PC-9 (cell line): Measurements from ENCODE around the gene GTF2IRD1. TPM values are rescaled to one million over a fixed set of nuclear protein-coding genes. Genes with fewer than 3 reads are reported as not detected.

Experiments used
- BruUV-seq: library from RNA; stranded (reverse); fragments of 400-500 nt; replicated peaks from 2 replicates; lab custom pipeline; 2021; lab: Mats Ljungman, UMichigan
- CTCF ChIA-PET: fragments of 300-600 bp; sonication (Branson Sonifier 250); formaldehyde crosslinking; loops from one replicate; lab custom pipeline; 2022; ENCODE audit warnings: antibody characterized with exemption; lab: Charles Lee
- POLR2A ChIA-PET: fragments of 300-600 bp; sonication (Branson Sonifier 250); formaldehyde crosslinking; loops from one replicate; lab custom pipeline; 2022; ENCODE audit warnings: antibody characterized with exemption; ENCODE audit not compliant: unreplicated experiment; lab: Charles Lee
- DNase-seq, 2 experiments: peaks; one replicate each; pipeline versions ENCODE4 v3.0.0 to v3.0.0-alpha.2; 2015 to 2022; ENCODE audit warnings: mixed read lengths in 1 of 2
- H2AFZ ChIP-seq: fragments of 200-600 bp; sonication (generic); 2 replicates; pipeline ENCODE4 v1.8.1; 2017; ENCODE audit warnings: antibody characterized with exemption
- H3F3A ChIP-seq: fragments of 200-600 bp; sonication (generic); 2 replicates; pipeline ENCODE4 v1.8.1; 2017; ENCODE audit warnings: antibody characterized with exemption, mild to moderate bottlenecking, low read depth; ENCODE audit not compliant: insufficient read depth
- H3K27ac ChIP-seq: fragments of 200-600 bp; sonication (generic); 2 replicates; pipeline ENCODE4 v1.6.1; 2016; ENCODE audit warnings: mixed run types
- H3K27me3 ChIP-seq: fragments of 200-600 bp; sonication (generic); 2 replicates; pipeline ENCODE4 v1.6.1; 2016; ENCODE audit warnings: low read depth, mixed run types; ENCODE audit not compliant: insufficient read depth
- H3K36me3 ChIP-seq: fragments of 200-600 bp; sonication (generic); 2 replicates; pipeline ENCODE4 v1.6.1; 2016; ENCODE audit warnings: low read depth, mixed run types
- H3K4me1 ChIP-seq: fragments of 200-600 bp; sonication (generic); replicated peaks from 2 replicates; pipeline ENCODE4 v1.6.1; 2016; ENCODE audit warnings: mixed run types; ENCODE audit not compliant: insufficient read depth
- H3K4me2 ChIP-seq: fragments of 200-600 bp; sonication (generic); 2 replicates; pipeline ENCODE4 v1.6.1; 2017; ENCODE audit warnings: mixed run types
- H3K4me3 ChIP-seq: fragments of 200-600 bp; sonication (generic); 2 replicates; pipeline ENCODE4 v1.6.1; 2016; ENCODE audit warnings: mixed run types
- H3K79me2 ChIP-seq: fragments of 200-600 bp; sonication (generic); 2 replicates; pipeline ENCODE4 v1.6.1; 2017; ENCODE audit warnings: low read depth, mixed run types
- H3K9me2 ChIP-seq: fragments of 200-600 bp; sonication (generic); 2 replicates; pipeline ENCODE4 v1.8.1; 2017; ENCODE audit warnings: mild to moderate bottlenecking; ENCODE audit not compliant: insufficient read depth
- H3K9me3 ChIP-seq: fragments of 200-600 bp; sonication (generic); 2 replicates; pipeline ENCODE4 v1.8.1; 2016; ENCODE audit warnings: low read depth; ENCODE audit not compliant: insufficient read depth
- H4K20me1 ChIP-seq: fragments of 200-600 bp; sonication (generic); 2 replicates; pipeline ENCODE4 v1.8.1; 2017; ENCODE audit not compliant: insufficient read depth
- CTCF ChIP-seq: fragments of 200-600 bp; sonication (generic); conservative IDR thresholded peaks from 2 replicates; pipeline ENCODE4 v1.6.1; 2017; ENCODE audit warnings: mixed run types, antibody characterized with exemption, mild to moderate bottlenecking, moderate library complexity
- EZH2 ChIP-seq: fragments of 200-600 bp; sonication (generic); IDR thresholded peaks from 2 replicates; pipeline ENCODE4 v1.8.0; 2017; ENCODE audit warnings: antibody characterized with exemption, low read depth
- intact Hi-C: fragments of 100-400 bp; cut with micrococcal nuclease; formaldehyde crosslinking; loops from one replicate; pipeline ENCODE4 v1.10.0; 2022; ENCODE audit not compliant: unreplicated experiment
- total RNA-seq: library from RNA; stranded (reverse); gene quantifications from 2 replicates; pipeline ENCODE4 v1.2.3, GENCODE V29; 2021

Gene GTF2IRD1
- total RNA-seq, 1 experiment from 2014 or later, result 46.7 TPM

- no peak overlapping the region for H2AFZ ChIP-seq
- peaks cover 3% of the 10 kb centered on the region; the same call in 1 of the 2 replicates for H4K20me1 ChIP-seq
- intact Hi-C loops, result no loop called here
- POLR2A ChIA-PET, result no interaction called here
- H3K4me3 ChIP-seq, result no peak overlapping the region
- H3K4me2 ChIP-seq, result no peak overlapping the region
- H3K79me2 ChIP-seq, result no peaks in the 10 kb centered on the region
- no peaks in the 10 kb centered on the region for H3K27me3 ChIP-seq
- H3K27ac ChIP-seq, result no peak overlapping the region
- H3K36me3 ChIP-seq, result no peaks in the 10 kb centered on the region
- DNase-seq, result no peak
- no peak for TF ChIP-seq EZH2
- H3K4me1 ChIP-seq, result no peaks in the 10 kb centered on the region
- no TSS peak for BruUV-seq
- no peaks in the 10 kb centered on the region for H3F3A ChIP-seq
- no peaks in the 10 kb centered on the region for H3K9me2 ChIP-seq
- CTCF ChIA-PET, result no interaction called here
- H3K9me3 ChIP-seq, result no peaks in the 10 kb centered on the region
These were observed 44.6 kb downstream of the GTF2IRD1 start for GRCh38 chr7:74498354-74498753.

DNA sequence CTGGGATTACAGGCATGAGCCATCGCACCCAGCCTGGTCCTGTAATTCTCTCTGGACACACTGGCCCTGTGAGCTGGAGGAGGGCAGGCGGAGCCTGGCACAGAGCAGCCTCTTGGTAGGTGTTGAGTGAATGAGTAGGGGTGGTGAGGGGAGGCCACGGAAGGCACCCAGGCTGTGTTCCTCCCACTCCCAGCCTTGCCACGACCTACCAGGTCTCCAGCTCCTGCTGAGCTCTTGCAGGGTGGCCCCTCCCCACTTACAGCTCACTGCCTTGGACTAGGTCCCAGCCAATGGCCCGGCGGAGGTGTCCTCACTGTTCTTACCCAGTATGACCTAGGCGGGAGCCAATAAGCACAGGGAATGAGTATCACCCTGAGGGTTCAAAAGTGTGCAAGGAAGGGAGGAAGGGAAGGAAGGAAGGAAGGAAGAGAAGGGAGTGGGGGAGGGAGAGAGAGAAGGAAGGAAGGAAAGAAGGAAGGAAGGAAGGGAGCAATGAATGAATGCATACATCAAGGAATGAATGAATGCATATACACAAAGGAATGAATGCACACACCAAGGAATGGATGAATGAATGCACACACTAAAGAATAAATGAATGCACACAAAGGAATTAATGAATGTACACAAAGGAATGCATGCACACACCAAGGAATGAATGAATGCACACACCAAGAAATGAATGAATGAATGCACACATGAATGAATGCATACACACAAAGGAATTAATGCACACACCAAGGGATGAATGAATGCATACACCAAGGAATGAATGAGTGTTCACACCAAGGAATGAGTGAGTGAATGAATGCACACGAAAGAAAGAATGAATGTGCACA lies 45.5 kb downstream of the GTF2IRD1 start:
- H3K9me3 ChIP-seq, result no peaks in the 10 kb centered on the region
- no peaks in the 10 kb centered on the region for H3K79me2 ChIP-seq
- no peak for DNase-seq
- H3K27me3 ChIP-seq, result no peaks in the 10 kb centered on the region
- no peaks in the 10 kb centered on the region for H3F3A ChIP-seq
- intact Hi-C loops, result no loop called here
- H3K4me1 ChIP-seq, result no peaks in the 10 kb centered on the region
- H2AFZ ChIP-seq, result no peak overlapping the region
- TF ChIP-seq EZH2, result no peak
- TF ChIP-seq CTCF, result no peak
- ChIA-PET CTCF (no interaction called here), POLR2A (no interaction called here)
- H3K36me3 ChIP-seq, result no peaks in the 10 kb centered on the region
- H3K9me2 ChIP-seq, result no peaks in the 10 kb centered on the region
- H4K20me1 ChIP-seq, result peaks cover 3% of the 10 kb centered on the region; the same call in 1 of the 2 replicates
- no peak overlapping the region for H3K4me2 ChIP-seq
- H3K4me3 ChIP-seq, result no peak overlapping the region
- BruUV-seq, result no TSS peak
- H3K27ac ChIP-seq, result no peak overlapping the region

- intact Hi-C loops, result no loop called here
- ChIA-PET POLR2A (no interaction called here), CTCF (no interaction called here)
- H2AFZ ChIP-seq, result no peak overlapping the region
- H3K4me1 ChIP-seq, result no peaks in the 10 kb centered on the region
- no peak overlapping the region for H3K4me2 ChIP-seq
- H3K36me3 ChIP-seq, result no peaks in the 10 kb centered on the region
- H3F3A ChIP-seq, result no peaks in the 10 kb centered on the region
- TF ChIP-seq EZH2 (no peak), CTCF (no peak)
- no peak overlapping the region for H3K4me3 ChIP-seq
- BruUV-seq, result no TSS peak
- H3K27ac ChIP-seq, result no peak overlapping the region
- no peaks in the 10 kb centered on the region for H3K27me3 ChIP-seq
- DNase-seq, result no peak
- no peaks in the 10 kb centered on the region for H3K9me3 ChIP-seq
- H3K9me2 ChIP-seq, result no peaks in the 10 kb centered on the region
- no peaks in the 10 kb centered on the region for H3K79me2 ChIP-seq
- H4K20me1 ChIP-seq, result peaks cover 3% of the 10 kb centered on the region; the same call in 1 of the 2 replicates
These were observed 46.2 kb downstream of the GTF2IRD1 start for GRCh38 chr7:74499835-74500388.
